IMR-90 (cell line): ENCODE measurements around the gene SLC8A1. TPM values are rescaled to one million over a fixed set of nuclear protein-coding genes. Genes with fewer than 3 reads are reported as not detected.

Source experiments
- ATAC-seq: fragments of 200-7000 bp; cut with Tn5 transposase; 2 replicates; pipeline ENCODE4 v1.9.1; 2020; ENCODE audit warnings: low read depth, mild to moderate bottlenecking, moderate library complexity
- BruUV-seq: library from RNA; stranded (reverse); fragments of 400-500 nt; replicated peaks from 2 replicates; lab custom pipeline; 2021; lab: Mats Ljungman, UMichigan
- CTCF ChIA-PET: fragments of 300-600 bp; formaldehyde crosslinking; extraction: SDS; loops from one replicate; lab custom pipeline; 2021; ENCODE audit warnings: antibody characterized with exemption; lab: Yijun Ruan, JAX
- POLR2A ChIA-PET: fragments of 300-600 bp; sonication (Branson Sonifier 250); formaldehyde crosslinking; loops from one replicate; lab custom pipeline; 2022; ENCODE audit warnings: antibody characterized with exemption; ENCODE audit not compliant: unreplicated experiment; lab: Charles Lee
- DNase-seq: peaks from one replicate; pipeline ENCODE4 v3.0.0; 2013
- H2AFZ ChIP-seq: replicated peaks from 2 replicates; pipeline ENCODE3; 2013; ENCODE audit warnings: low read length, mild to moderate bottlenecking; ENCODE audit not compliant: poor library complexity
- H2AK5ac ChIP-seq: 2 replicates; pipeline ENCODE4 v1.6.1; 2013; ENCODE audit warnings: low read depth, low read length, inconsistent platforms
- H2AK9ac ChIP-seq: replicated peaks from 2 replicates; pipeline ENCODE3; 2013; ENCODE audit warnings: mild to moderate bottlenecking, low read depth, low read length, moderate library complexity; ENCODE audit not compliant: poor library complexity
- H2BK120ac ChIP-seq: 2 replicates; pipeline ENCODE4 v1.6.1; 2013; ENCODE audit warnings: low read depth, low read length, inconsistent platforms
- H2BK15ac ChIP-seq: 3 replicates; pipeline ENCODE4 v1.6.1; 2013; ENCODE audit warnings: low read depth, low read length, inconsistent platforms
- H2BK20ac ChIP-seq: 2 replicates; pipeline ENCODE4 v1.6.1; 2013; ENCODE audit warnings: low read depth, mild to moderate bottlenecking, inconsistent platforms, low read length, moderate library complexity
- H2BK5ac ChIP-seq: 2 replicates; pipeline ENCODE4 v1.6.1; 2013; ENCODE audit warnings: mild to moderate bottlenecking, low read depth, low read length, inconsistent platforms; ENCODE audit not compliant: poor library complexity, severe bottlenecking
- H3K14ac ChIP-seq: replicated peaks from 2 replicates; pipeline ENCODE4 v1.6.1; 2013; ENCODE audit warnings: low read depth, low read length, inconsistent platforms
- H3K18ac ChIP-seq: 2 replicates; pipeline ENCODE4 v1.6.1; 2013; ENCODE audit warnings: low read depth, low read length, control low read depth
- H3K23ac ChIP-seq: 2 replicates; pipeline ENCODE4 v1.6.1; 2013; ENCODE audit warnings: low read depth, low read length, inconsistent platforms
- H3K27ac ChIP-seq: 2 replicates; pipeline ENCODE4 v1.5.1; 2013; ENCODE audit warnings: mild to moderate bottlenecking, control low read depth, low read length; ENCODE audit not compliant: insufficient read depth
- H3K27me3 ChIP-seq: 2 replicates; pipeline ENCODE4 v1.6.1; 2013; ENCODE audit warnings: low read length; ENCODE audit not compliant: control insufficient read depth, insufficient read depth
- H3K36me3 ChIP-seq: 2 replicates; pipeline ENCODE4 v1.6.1; 2013; ENCODE audit warnings: low read length, mixed read lengths; ENCODE audit not compliant: control insufficient read depth, insufficient read depth
- H3K4ac ChIP-seq: 2 replicates; pipeline ENCODE4 v1.6.1; 2013; ENCODE audit warnings: low read depth, low read length, inconsistent platforms
- H3K4me1 ChIP-seq: 2 replicates; pipeline ENCODE4 v1.6.1; 2013; ENCODE audit warnings: low read length, mixed read lengths; ENCODE audit not compliant: control insufficient read depth, insufficient read depth
- H3K4me2 ChIP-seq: 2 replicates; pipeline ENCODE4 v1.6.1; 2013; ENCODE audit warnings: low read depth, mild to moderate bottlenecking, control low read depth, low read length, moderate library complexity
- H3K4me3 ChIP-seq: 2 replicates; pipeline ENCODE4 v1.5.1; 2013; ENCODE audit warnings: low read depth, mild to moderate bottlenecking, control low read depth, low read length, moderate library complexity; ENCODE audit not compliant: insufficient read depth
- H3K56ac ChIP-seq: 2 replicates; pipeline ENCODE4 v1.6.1; 2013; ENCODE audit warnings: low read length, inconsistent platforms; ENCODE audit not compliant: insufficient read depth; ENCODE audit errors: extremely low read depth
- H3K79me1 ChIP-seq, 2 experiments: 2 replicates each; pipeline ENCODE4 v1.6.1; 2013; ENCODE audit warnings: low read length in 2 of 2, inconsistent platforms in 1 of 2, low read depth in 1 of 2
- H3K9ac ChIP-seq: 2 replicates; pipeline ENCODE4 v1.6.1; 2013; ENCODE audit warnings: low read depth, low read length, control low read depth
- H3K9me1 ChIP-seq: 2 replicates; pipeline ENCODE4 v1.6.1; 2013; ENCODE audit warnings: low read length, inconsistent platforms; ENCODE audit not compliant: insufficient read depth
- H3K9me3 ChIP-seq: 2 replicates; pipeline ENCODE4 v1.6.1; 2013; ENCODE audit warnings: low read length; ENCODE audit not compliant: control insufficient read depth, insufficient read depth
- H4K20me1 ChIP-seq: 2 replicates; pipeline ENCODE4 v1.6.1; 2013; ENCODE audit warnings: low read length, inconsistent platforms; ENCODE audit not compliant: insufficient read depth
- H4K5ac ChIP-seq: 2 replicates; pipeline ENCODE4 v1.6.1; 2013; ENCODE audit warnings: mild to moderate bottlenecking, low read depth, low read length, control low read depth
- H4K8ac ChIP-seq, 2 experiments: 2 replicates each; pipeline ENCODE4 v1.6.1; 2013; ENCODE audit warnings: low read depth in 2 of 2, low read length in 2 of 2, control low read depth in 1 of 2, inconsistent platforms in 1 of 2
- H4K91ac ChIP-seq: 2 replicates; pipeline ENCODE4 v1.6.1; 2013; ENCODE audit warnings: low read depth, low read length, inconsistent platforms; ENCODE audit not compliant: insufficient read depth
- BHLHE40 ChIP-seq: fragments of 150-350 bp; IDR thresholded peaks from 2 replicates; pipeline ENCODE4 v1.6.1; 2016; ENCODE audit warnings: mild to moderate bottlenecking, low read depth, low read length
- CEBPB ChIP-seq: IDR thresholded peaks from 2 replicates; pipeline ENCODE4 v1.6.1; 2012; ENCODE audit warnings: low read depth, low read length, improper control_type of control experiment
- CHD1 ChIP-seq: IDR thresholded peaks from 2 replicates; pipeline ENCODE4 v1.6.1; 2012; ENCODE audit warnings: low read depth, low read length, improper control_type of control experiment
- ELK1 ChIP-seq: fragments of 150-350 bp; IDR thresholded peaks from 2 replicates; pipeline ENCODE4 v1.6.1; 2016; ENCODE audit warnings: low read depth, mild to moderate bottlenecking, low read length, moderate library complexity, borderline replicate concordance
- FOS ChIP-seq: fragments of 150-350 bp; IDR thresholded peaks from 2 replicates; pipeline ENCODE4 v1.6.1; 2016; ENCODE audit warnings: low read depth, low read length
- MAFK ChIP-seq: IDR thresholded peaks from 2 replicates; pipeline ENCODE4 v1.6.1; 2012; ENCODE audit warnings: low read depth, low read length, improper control_type of control experiment
- MAZ ChIP-seq: IDR thresholded peaks from 2 replicates; pipeline ENCODE4 v1.6.1; 2012; ENCODE audit warnings: low read depth, mild to moderate bottlenecking, low read length, improper control_type of control experiment, moderate library complexity, borderline replicate concordance
- MXI1 ChIP-seq: IDR thresholded peaks from 2 replicates; pipeline ENCODE4 v1.6.1; 2012; ENCODE audit warnings: low read depth, mild to moderate bottlenecking, low read length, moderate library complexity, borderline replicate concordance
- NFE2L2 ChIP-seq: fragments of 150-350 bp; IDR thresholded peaks from 2 replicates; pipeline ENCODE4 v1.6.1; 2016; ENCODE audit warnings: low read depth, mild to moderate bottlenecking, low read length
- POLR2A ChIP-seq: IDR thresholded peaks from 2 replicates; pipeline ENCODE4 v1.6.1; 2012; ENCODE audit warnings: mild to moderate bottlenecking, low read depth, low read length
- RAD21 ChIP-seq: IDR thresholded peaks from 2 replicates; pipeline ENCODE4 v1.6.1; 2012; ENCODE audit warnings: low read length, improper control_type of control experiment
- RCOR1 ChIP-seq: IDR thresholded peaks from 2 replicates; pipeline ENCODE4 v1.6.1; 2012; ENCODE audit warnings: mild to moderate bottlenecking, low read length, improper control_type of control experiment; ENCODE audit not compliant: insufficient replicate concordance
- RFX5 ChIP-seq: IDR thresholded peaks from 2 replicates; pipeline ENCODE4 v1.8.0; 2012; ENCODE audit warnings: low read depth, mild to moderate bottlenecking, low read length, moderate library complexity
- SMC3 ChIP-seq: fragments of 150-350 bp; IDR thresholded peaks from 2 replicates; pipeline ENCODE4 v1.6.1; 2016; ENCODE audit warnings: low read depth, mild to moderate bottlenecking, antibody characterized with exemption, low read length, moderate library complexity
- USF2 ChIP-seq: fragments of 150-350 bp; IDR thresholded peaks from 2 replicates; pipeline ENCODE4 v1.6.1; 2017; ENCODE audit warnings: mild to moderate bottlenecking, antibody characterized with exemption, low read length, low read depth
- WGBS, 2 experiments: methylation state at CpG; one replicate each; pipeline versions ENCODE4 v1.1.5 to v1.1.7; 2013; ENCODE audit warnings: missing lambda C conversion rate in 2 of 2; ENCODE audit not compliant: insufficient read length in 1 of 2; ENCODE audit errors: extremely low coverage in 2 of 2; 5-methylcytosine and 5-hydroxymethylcytosine counted together
- dilution Hi-C: fragments of 300-500 bp; cut with HindIII; formaldehyde crosslinking; loops from one replicate; pipeline ENCODE4 v1.14.3; 2018; ENCODE audit warnings: low sequenced_read_pairs; ENCODE audit not compliant: unreplicated experiment
- in situ Hi-C: fragments of 300-500 bp; cut with MboI; formaldehyde crosslinking; loops from 3 replicates; pipeline ENCODE4 v1.14.3; 2019; ENCODE audit warnings: low sequenced_read_pairs, inconsistent platforms, mixed read lengths
- intact Hi-C: fragments of 100-400 bp; cut with micrococcal nuclease; formaldehyde crosslinking; loops from 2 replicates; pipeline ENCODE4 v1.10.0; 2022
- polyA plus RNA-seq, 3 experiments: library from polyadenylated mRNA; depleted of rRNA; stranded (reverse); fragments of >200 nt; gene quantifications; 2 replicates each; pipeline ENCODE4 v1.2.3, GENCODE V29; 2012; ENCODE audit warnings: low replicate concordance in 1 of 3
- total RNA-seq: library from RNA; depleted of rRNA; stranded (reverse); fragments of >200 nt; gene quantifications from 2 replicates; pipeline ENCODE4 v1.2.3, GENCODE V29; 2012
- TF ChIP-seq, protein P1 (sequence below): conservative IDR thresholded peaks from 2 replicates; pipeline ENCODE4 v1.5.1; 2012; ENCODE audit warnings: mild to moderate bottlenecking, low read depth, low read length, improper control_type of control experiment

SLC8A1 gene
- total and polyA plus RNA-seq, 2 of the 4 experiments (the other 2 are of a cell fraction): 7.7 to 57.0 TPM

GRCh38 chr2:40367032-40367431 is 84.9 kb downstream of the SLC8A1 start:
- TF ChIP-seq BHLHE40 (no peak), NFE2L2 (no peak), POLR2A (no peak), CEBPB (no peak), RAD21 (no peak), RCOR1 (no peak), MAFK (no peak), ELK1 (no peak), USF2 (no peak), RFX5 (no peak), SMC3 (no peak), MXI1 (no peak), FOS (no peak), MAZ (no peak), CHD1 (no peak)
- TF ChIP-seq, protein P1, sequence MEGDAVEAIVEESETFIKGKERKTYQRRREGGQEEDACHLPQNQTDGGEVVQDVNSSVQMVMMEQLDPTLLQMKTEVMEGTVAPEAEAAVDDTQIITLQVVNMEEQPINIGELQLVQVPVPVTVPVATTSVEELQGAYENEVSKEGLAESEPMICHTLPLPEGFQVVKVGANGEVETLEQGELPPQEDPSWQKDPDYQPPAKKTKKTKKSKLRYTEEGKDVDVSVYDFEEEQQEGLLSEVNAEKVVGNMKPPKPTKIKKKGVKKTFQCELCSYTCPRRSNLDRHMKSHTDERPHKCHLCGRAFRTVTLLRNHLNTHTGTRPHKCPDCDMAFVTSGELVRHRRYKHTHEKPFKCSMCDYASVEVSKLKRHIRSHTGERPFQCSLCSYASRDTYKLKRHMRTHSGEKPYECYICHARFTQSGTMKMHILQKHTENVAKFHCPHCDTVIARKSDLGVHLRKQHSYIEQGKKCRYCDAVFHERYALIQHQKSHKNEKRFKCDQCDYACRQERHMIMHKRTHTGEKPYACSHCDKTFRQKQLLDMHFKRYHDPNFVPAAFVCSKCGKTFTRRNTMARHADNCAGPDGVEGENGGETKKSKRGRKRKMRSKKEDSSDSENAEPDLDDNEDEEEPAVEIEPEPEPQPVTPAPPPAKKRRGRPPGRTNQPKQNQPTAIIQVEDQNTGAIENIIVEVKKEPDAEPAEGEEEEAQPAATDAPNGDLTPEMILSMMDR: no peak
- in situ Hi-C loops (no loop called here), intact Hi-C loops (no loop called here), dilution Hi-C loops (no loop called here)
- H3K14ac ChIP-seq: peak overlapping the region; percentile 64
- H4K8ac ChIP-seq: peak overlapping the region; percentile 12 to 27; a peak in 2 of 4 replicates
- H3K4me3 ChIP-seq: no peak overlapping the region
- no peak overlapping the region; the same call in 1 of the 2 replicates for H3K4me2 ChIP-seq
- H2AK5ac ChIP-seq: peak overlapping the region; percentile 6; the same call in 1 of the 2 replicates
- BruUV-seq: no TSS peak
- H3K9ac ChIP-seq: no peak overlapping the region
- H4K5ac ChIP-seq: peak overlapping the region; percentile 51
- peaks cover 21% of the 10 kb centered on the region for H3K4me1 ChIP-seq
- peak overlapping the region; percentile 72; the same call in 1 of the 2 replicates for H3K18ac ChIP-seq
- H3K27ac ChIP-seq: no peak overlapping the region
- H2AFZ ChIP-seq: no peak overlapping the region
- H3K79me1 ChIP-seq: peaks cover 26 to 60% of the 10 kb centered on the region in 2 experiments
- H3K36me3 ChIP-seq: no peaks in the 10 kb centered on the region
- H3K27me3 ChIP-seq: no peaks in the 10 kb centered on the region
- H3K56ac ChIP-seq: no peak overlapping the region
- H2BK15ac ChIP-seq: peak overlapping the region; percentile 78; the same call in 1 of the 3 replicates
- no peaks in the 10 kb centered on the region for H3K9me3 ChIP-seq
- H2BK5ac ChIP-seq: peak overlapping the region; percentile 41
- ATAC-seq (no peak), DNase-seq (no peak)
- H4K20me1 ChIP-seq: no peaks in the 10 kb centered on the region
- H3K23ac ChIP-seq: 0 out of 2 replicates have a peak overlapping the region, but pooled peaks have one; percentile 41
- peaks cover 3% of the 10 kb centered on the region for H3K9me1 ChIP-seq
- H3K4ac ChIP-seq: peak overlapping the region; percentile 55; the same call in 1 of the 2 replicates
- H4K91ac ChIP-seq: peak overlapping the region; percentile 54
- no CpG with 5 or more reads among the region's 2 CpGs for WGBS, 2 experiments
- H2AK9ac ChIP-seq: no peak overlapping the region
- H2BK20ac ChIP-seq: peak overlapping the region; percentile 33; the same call in 1 of the 2 replicates
- POLR2A ChIA-PET: no interaction called here
- CTCF ChIA-PET: no interaction called here
- H2BK120ac ChIP-seq: peak overlapping the region; percentile 11
